Measurements from ENCODE around the gene UGT1A4.
"Not testable (repeated sequence)": the region's sequence is repeated elsewhere in the genome, so short reads cannot be mapped to it uniquely, and the experiment has no call there.

Gene UGT1A4

DNA sequence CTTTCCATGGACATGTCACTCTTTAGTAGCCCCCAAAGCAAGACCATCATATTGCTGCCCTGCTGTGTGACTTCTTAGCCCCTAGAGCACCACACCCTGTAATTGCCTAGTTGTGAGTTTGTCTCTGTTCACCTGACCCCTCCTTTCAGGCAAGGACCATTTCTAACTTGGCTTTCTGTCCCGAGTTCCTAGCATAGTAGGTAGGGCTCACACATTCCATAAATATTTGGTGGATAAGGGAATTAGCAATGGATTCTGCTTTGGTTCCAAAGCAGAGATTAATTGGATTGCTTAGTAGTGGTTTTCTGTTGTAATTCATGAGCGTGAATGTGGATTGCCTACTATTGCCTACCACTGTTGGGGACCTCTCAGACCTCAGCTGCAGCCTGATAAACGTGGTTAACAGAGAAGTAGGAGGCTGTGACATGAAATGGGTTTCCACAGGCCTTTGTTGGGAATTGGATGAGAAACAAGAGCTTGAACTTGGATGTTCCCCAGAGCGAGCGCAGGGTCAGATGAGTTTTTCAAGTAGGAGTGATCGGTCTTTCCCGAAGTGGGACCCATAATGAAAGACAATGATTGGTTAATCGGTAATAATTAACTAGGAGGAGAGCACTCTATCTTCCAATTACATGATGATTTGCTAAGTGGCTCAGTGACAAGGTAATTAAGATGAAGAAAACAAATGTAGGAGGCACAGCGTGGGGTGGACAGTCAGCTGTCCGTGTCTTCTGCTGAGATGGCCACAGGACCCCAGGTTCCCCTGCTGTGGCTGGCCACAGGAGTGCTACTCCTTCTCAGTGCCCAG, 28.1 kb downstream of the UGT1A4 start:
- DNase-seq (ENCODE audit: low read depth), result no peak
- no peak overlapping the region for H3K4me3 ChIP-seq (ENCODE audit: control insufficient read depth, low read depth, low read length)
- TF ChIP-seq CTCF (conservative IDR thresholded peaks at IDR 0.05; ENCODE audit: control insufficient read depth, insufficient read depth, low read depth, low read length), result no peak

DNA sequence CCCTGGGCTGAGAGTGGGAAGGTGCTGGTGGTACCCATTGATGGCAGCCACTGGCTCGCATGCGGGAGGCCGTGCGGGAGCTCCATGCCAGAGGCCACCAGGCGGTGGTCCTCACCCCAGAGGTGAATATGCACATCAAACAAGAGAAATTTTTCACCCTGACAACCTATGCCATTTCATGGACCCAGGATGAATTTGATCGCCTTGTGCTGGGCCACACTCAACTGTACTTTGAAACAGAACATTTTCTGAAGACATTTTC, 28.7 kb downstream of the UGT1A4 start:
- no peak overlapping the region for H3K4me3 ChIP-seq (ENCODE audit: control insufficient read depth, low read depth, low read length)
- no peak for DNase-seq (ENCODE audit: low read depth)
- TF ChIP-seq CTCF (conservative IDR thresholded peaks at IDR 0.05; ENCODE audit: control insufficient read depth, insufficient read depth, low read depth, low read length), result no peak

DNA sequence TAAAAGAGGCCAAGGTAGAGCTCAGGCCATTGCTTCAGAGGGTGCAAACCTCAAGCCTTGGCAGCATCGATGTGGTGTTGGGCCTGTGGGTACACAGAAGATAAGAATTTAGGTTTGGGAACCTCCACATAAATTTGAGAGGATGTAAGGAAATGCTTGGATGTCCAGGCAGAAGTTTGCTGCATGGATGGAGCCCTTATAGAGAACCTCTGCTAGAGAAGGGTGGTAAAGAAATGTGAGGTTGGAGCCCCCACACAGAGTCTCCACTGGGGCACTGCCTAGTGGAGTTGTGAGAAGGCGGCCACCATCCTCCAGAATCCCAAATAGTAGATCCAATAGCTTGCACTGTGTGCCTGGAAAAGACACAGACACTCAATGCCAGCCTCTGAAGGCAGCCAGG, 32.2 kb downstream of the UGT1A4 start:
- DNase-seq (ENCODE audit: low read depth); H3K4me3 ChIP-seq (ENCODE audit: control insufficient read depth, low read depth, low read length): not testable (repeated sequence)

DNA sequence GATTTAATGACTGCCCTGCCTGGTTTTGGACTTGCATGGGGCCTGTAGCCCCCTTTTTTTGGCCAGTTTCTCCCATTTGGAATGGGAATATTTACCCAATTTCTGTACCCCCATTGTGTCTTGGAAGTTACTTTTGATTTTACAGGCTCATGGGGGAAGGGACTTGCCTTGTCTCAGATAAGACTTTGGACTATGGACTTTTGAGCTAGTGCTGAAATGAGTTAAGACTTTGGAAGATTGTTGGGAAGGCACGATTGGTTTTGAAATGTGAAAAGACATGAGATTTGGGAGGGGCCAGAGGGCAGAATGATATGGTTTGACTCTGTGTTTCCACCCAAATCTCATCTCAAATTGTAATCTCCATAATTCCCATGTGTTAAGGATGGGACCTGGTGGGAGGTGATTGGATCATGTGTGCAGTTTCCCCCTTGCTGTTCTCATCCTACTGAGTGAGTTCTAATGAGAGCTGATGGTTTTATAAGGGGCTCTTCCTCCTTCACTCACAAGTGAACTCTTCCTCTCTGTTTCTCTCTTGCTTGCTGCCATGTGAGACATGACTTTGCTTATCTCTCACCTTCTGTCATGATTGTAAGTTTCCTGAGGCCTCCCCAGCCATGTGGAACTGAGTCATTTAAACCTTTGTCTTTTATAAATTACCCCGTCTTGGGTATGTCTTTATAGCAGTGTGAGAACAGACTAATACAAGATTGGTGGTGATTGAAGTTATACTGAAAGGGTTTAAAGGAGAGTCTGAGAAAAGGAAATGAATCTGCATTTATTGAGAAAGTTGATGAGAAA, 32.9 kb downstream of the UGT1A4 start:
- not testable (repeated sequence) for H3K4me3 ChIP-seq (ENCODE audit: control insufficient read depth, low read depth, low read length); DNase-seq (ENCODE audit: low read depth)

- TF ChIP-seq CTCF (conservative IDR thresholded peaks at IDR 0.05; ENCODE audit: control insufficient read depth, insufficient read depth, low read depth, low read length), result no peak
- no peak for DNase-seq (ENCODE audit: low read depth)
- no peak overlapping the region for H3K4me3 ChIP-seq (ENCODE audit: control insufficient read depth, low read depth, low read length)
These were observed 36.5 kb downstream of the UGT1A4 start for GRCh38 chr2:233754872-233755611.

- no peak for TF ChIP-seq CTCF (conservative IDR thresholded peaks at IDR 0.05; ENCODE audit: control insufficient read depth, insufficient read depth, low read depth, low read length)
- DNase-seq (ENCODE audit: low read depth), result no peak
- H3K4me3 ChIP-seq (ENCODE audit: control insufficient read depth, low read depth, low read length), result no peak overlapping the region
These were observed 38.0 kb downstream of the UGT1A4 start for GRCh38 chr2:233756429-233757081.

DNA sequence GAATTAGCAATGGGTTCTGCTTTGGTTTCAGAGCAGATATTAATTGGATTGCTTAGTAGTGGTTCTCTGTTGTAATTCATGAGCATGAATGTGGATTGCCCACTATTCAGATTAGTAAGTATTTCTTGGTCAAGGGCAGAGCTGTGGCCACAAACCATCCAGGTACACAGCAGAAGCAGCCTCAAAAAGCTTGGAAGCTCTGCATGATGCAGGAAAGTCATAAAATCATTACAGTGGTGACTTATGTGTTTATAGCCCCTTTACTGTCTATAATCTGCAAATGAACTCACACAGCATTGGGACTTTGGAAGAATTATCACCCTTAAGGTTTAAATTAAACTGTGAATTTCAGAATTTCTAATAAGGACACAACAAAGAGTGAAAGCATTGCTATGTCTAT, 39.6 kb downstream of the UGT1A4 start:
- no peak for TF ChIP-seq CTCF (conservative IDR thresholded peaks at IDR 0.05; ENCODE audit: control insufficient read depth, insufficient read depth, low read depth, low read length)
- no peak for DNase-seq (ENCODE audit: low read depth)
- H3K4me3 ChIP-seq (ENCODE audit: control insufficient read depth, low read depth, low read length), result no peak overlapping the region
